Gastrocnemius medialis (tissue), 4 donors: Measurements from ENCODE around the gene TPTE2.

Source experiments
- POLR2A ChIP-seq, 2 donors: fragments of 450-650 bp; IDR thresholded peaks; one replicate each; pipeline ENCODE4 v1.6.1; 2017; ENCODE audit warnings: antibody characterized with exemption in 2 of 2, mild to moderate bottlenecking in 2 of 2, moderate library complexity in 2 of 2
- TF ChIP-seq, protein P1 (sequence below), 5 experiments: fragments of 450-650 bp in 3 of 5; fragments of 200-600 bp in 2 of 5; sonication (generic) in 2 of 5; IDR thresholded peaks in 4 of 5; conservative IDR thresholded peaks in 1 of 5; 1 replicate in 4 of 5; 2 replicates in 1 of 5; pipeline ENCODE4 v1.5.1; 2016 to 2019; ENCODE audit warnings: antibody characterized with exemption in 5 of 5, mild to moderate bottlenecking in 3 of 5, moderate library complexity in 3 of 5

- TF ChIP-seq, protein P1, sequence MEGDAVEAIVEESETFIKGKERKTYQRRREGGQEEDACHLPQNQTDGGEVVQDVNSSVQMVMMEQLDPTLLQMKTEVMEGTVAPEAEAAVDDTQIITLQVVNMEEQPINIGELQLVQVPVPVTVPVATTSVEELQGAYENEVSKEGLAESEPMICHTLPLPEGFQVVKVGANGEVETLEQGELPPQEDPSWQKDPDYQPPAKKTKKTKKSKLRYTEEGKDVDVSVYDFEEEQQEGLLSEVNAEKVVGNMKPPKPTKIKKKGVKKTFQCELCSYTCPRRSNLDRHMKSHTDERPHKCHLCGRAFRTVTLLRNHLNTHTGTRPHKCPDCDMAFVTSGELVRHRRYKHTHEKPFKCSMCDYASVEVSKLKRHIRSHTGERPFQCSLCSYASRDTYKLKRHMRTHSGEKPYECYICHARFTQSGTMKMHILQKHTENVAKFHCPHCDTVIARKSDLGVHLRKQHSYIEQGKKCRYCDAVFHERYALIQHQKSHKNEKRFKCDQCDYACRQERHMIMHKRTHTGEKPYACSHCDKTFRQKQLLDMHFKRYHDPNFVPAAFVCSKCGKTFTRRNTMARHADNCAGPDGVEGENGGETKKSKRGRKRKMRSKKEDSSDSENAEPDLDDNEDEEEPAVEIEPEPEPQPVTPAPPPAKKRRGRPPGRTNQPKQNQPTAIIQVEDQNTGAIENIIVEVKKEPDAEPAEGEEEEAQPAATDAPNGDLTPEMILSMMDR (IDR thresholded peaks at IDR 0.05 in 4 of 5, conservative IDR thresholded peaks at IDR 0.05 in 1 of 5): no peak
- TF ChIP-seq POLR2A (IDR thresholded peaks at IDR 0.05): no peak
Observed at GRCh38 chr13:19586904-19587634, 25.7 kb upstream of the TPTE2 start.
